ENCODE data around the gene NGLY1.

The NGLY1 gene

DNA sequence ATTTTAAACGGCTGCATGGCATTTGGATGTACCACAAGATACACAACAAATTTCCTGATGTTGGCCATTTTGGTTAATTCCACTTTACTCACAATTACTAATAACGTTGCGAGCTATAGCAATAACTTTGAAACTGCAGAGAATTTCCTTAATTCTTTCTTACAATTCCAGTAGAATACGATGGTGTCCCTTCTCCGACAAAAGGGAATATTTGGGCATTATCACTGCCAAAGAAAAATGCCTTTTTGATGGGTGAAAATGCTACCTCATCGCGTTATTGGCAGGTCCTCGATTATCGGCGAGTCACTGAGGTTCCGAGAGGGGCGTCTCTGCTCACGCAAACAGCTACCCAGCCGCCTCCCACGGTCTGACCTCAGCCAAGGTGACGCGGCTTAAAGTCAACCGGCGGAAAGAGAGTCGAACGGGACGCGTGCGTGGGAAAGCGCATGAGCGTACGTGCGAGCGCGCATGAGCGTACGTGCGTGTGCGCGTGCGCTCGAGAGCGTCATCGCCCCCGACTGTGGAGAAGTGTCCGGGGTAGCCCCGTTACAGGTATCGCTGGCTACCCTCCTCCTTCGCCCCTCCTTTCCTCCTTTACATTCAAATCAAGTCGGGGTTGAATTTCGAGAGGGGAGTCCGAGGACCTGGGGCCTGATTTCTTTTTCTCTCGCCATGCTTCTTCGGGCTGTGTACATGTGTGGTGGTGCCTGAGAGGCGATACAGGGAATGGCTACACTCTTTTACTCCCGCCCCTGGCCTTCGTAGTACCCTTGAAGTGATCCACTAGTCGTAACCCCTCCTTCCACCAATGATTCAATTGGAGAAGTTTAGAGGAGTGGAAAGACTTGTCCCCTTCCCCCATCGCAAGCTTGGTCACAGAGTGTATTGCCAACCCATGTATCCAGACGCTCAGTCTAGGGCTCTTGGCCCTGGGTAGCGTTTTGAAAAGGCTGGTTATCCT is 6.6 kb upstream of the NGLY1 start, which contains the start of gene OXSM:
Gene OXSM, plus strand, starts transcription at position 495 of the 961 bp plus-strand sequence. CDS start 931 bp downstream, outside the sequence.
- Histone ChIP-seq H3K27ac (ENCODE audit: low read depth, low read length, poor library complexity, severe bottlenecking) (peak within 1 kb of the TSS; percentile 84), H2AFZ (ENCODE audit: low read length) (no peak within 1 kb of the TSS), H4K20me1 (ENCODE audit: insufficient read depth, low read length) (no peaks in the 10 kb centered on the region), H3K9me2 (ENCODE audit: low read depth, low read length) (no peaks in the 10 kb centered on the region), H3K9me3 (ENCODE audit: low read length) (no peaks in the 10 kb centered on the region), H3K4me2 (ENCODE audit: low read length) (peak within 1 kb of the TSS; percentile 84), H3K27me3 (ENCODE audit: insufficient read depth, low read length) (no peaks in the 10 kb centered on the region), H3K9ac (ENCODE audit: low read length) (peak within 1 kb of the TSS; percentile 91), H3K36me3 (ENCODE audit: insufficient read depth, low read length) (peaks cover 8% of the 10 kb centered on the region; the same call in 1 of the 2 replicates), H3K4me1 (ENCODE audit: insufficient read depth, low read length, severe bottlenecking) (peaks cover 52% of the 10 kb centered on the region), H3K4me3 (ENCODE audit: low read depth, low read length, poor library complexity, severe bottlenecking) (peak within 1 kb of the TSS; percentile 85), H3K79me2 (ENCODE audit: insufficient read depth, low read length) (peaks cover 10% of the 10 kb centered on the region; the same call in 1 of the 2 replicates), H3F3A (ENCODE audit: insufficient read depth, low read length) (no peaks in the 10 kb centered on the region)
- TF ChIP-seq, protein P1, sequence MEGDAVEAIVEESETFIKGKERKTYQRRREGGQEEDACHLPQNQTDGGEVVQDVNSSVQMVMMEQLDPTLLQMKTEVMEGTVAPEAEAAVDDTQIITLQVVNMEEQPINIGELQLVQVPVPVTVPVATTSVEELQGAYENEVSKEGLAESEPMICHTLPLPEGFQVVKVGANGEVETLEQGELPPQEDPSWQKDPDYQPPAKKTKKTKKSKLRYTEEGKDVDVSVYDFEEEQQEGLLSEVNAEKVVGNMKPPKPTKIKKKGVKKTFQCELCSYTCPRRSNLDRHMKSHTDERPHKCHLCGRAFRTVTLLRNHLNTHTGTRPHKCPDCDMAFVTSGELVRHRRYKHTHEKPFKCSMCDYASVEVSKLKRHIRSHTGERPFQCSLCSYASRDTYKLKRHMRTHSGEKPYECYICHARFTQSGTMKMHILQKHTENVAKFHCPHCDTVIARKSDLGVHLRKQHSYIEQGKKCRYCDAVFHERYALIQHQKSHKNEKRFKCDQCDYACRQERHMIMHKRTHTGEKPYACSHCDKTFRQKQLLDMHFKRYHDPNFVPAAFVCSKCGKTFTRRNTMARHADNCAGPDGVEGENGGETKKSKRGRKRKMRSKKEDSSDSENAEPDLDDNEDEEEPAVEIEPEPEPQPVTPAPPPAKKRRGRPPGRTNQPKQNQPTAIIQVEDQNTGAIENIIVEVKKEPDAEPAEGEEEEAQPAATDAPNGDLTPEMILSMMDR (IDR thresholded peaks at IDR 0.05; ENCODE audit: low read length) = no peak
- TF ChIP-seq EZH2 (IDR thresholded peaks at IDR 0.05; ENCODE audit: borderline replicate concordance, low read length) = no peak

DNA sequence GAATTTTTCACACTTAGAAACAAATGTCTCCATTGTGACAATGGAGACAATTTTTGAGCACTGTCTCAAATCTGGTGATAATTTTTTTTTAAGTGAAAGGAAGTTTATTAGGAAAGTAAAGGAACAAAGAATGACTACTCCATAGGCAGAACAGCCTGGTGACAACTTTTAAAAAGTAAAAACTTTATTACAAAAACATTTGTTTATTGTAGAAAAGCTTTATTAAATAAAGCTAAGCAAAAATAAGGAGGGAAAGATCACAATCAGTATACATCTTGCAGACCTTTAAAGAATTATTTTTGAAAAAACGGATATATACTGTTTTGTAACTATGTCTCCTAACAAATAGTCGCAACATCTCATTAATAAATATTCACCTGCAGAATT is 6.0 kb upstream of the NGLY1 start:
- H2AFZ ChIP-seq (ENCODE audit: low read length) = no peak overlapping the region
- no peak for TF ChIP-seq EZH2 (IDR thresholded peaks at IDR 0.05; ENCODE audit: borderline replicate concordance, low read length)
- TF ChIP-seq, protein P1 (IDR thresholded peaks at IDR 0.05; ENCODE audit: low read length) = no peak
- H3K27ac ChIP-seq (ENCODE audit: low read depth, low read length, poor library complexity, severe bottlenecking) = peak overlapping the region; percentile 84
- H3K4me1 ChIP-seq (ENCODE audit: insufficient read depth, low read length, severe bottlenecking) = peaks cover 58% of the 10 kb centered on the region
- no peaks in the 10 kb centered on the region for H3K9me2 ChIP-seq (ENCODE audit: low read depth, low read length)
- H3K4me3 ChIP-seq (ENCODE audit: low read depth, low read length, poor library complexity, severe bottlenecking) = peak overlapping the region; percentile 85
- peaks cover 8% of the 10 kb centered on the region; the same call in 1 of the 2 replicates for H3K36me3 ChIP-seq (ENCODE audit: insufficient read depth, low read length)
- no peaks in the 10 kb centered on the region for H3F3A ChIP-seq (ENCODE audit: insufficient read depth, low read length)
- H3K4me2 ChIP-seq (ENCODE audit: low read length) = peak overlapping the region; percentile 84
- H3K9ac ChIP-seq (ENCODE audit: low read length) = peak overlapping the region; percentile 91
- no peaks in the 10 kb centered on the region for H4K20me1 ChIP-seq (ENCODE audit: insufficient read depth, low read length)
- no peaks in the 10 kb centered on the region for H3K9me3 ChIP-seq (ENCODE audit: low read length)
- no peaks in the 10 kb centered on the region for H3K27me3 ChIP-seq (ENCODE audit: insufficient read depth, low read length)
- peaks cover 10% of the 10 kb centered on the region; the same call in 1 of the 2 replicates for H3K79me2 ChIP-seq (ENCODE audit: insufficient read depth, low read length)

DNA sequence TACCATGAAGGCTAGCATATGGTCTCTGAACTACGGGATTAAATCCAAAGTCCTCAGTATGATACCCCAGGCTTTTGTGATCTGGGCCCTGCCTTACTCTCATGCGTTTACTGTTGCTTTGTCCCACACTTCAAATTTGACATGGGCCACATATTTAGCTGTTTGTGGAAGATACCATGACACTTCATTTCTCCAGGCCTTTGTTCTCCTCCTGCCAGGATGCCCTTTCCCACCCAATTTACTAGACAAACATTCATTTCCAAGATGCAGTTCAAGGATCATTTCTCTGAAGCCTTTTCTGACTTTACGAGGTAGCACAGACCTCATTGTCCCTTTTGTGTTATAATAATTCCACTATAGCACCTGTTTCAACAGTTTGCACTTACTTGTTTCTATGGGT is 4.4 kb upstream of the NGLY1 start:
- no peak overlapping the region; the same call in 1 of the 2 replicates for H3K9ac ChIP-seq (ENCODE audit: low read length)
- H3K4me2 ChIP-seq (ENCODE audit: low read length) = peak overlapping the region; percentile 84; the same call in 1 of the 2 replicates

More for the DNA sequence above, 4.4 kb upstream of the NGLY1 start:
- Histone ChIP-seq H3F3A (ENCODE audit: insufficient read depth, low read length) (no peaks in the 10 kb centered on the region), H3K27me3 (ENCODE audit: insufficient read depth, low read length) (no peaks in the 10 kb centered on the region), H2AFZ (ENCODE audit: low read length) (no peak overlapping the region), H4K20me1 (ENCODE audit: insufficient read depth, low read length) (no peaks in the 10 kb centered on the region), H3K4me1 (ENCODE audit: insufficient read depth, low read length, severe bottlenecking) (peaks cover 63% of the 10 kb centered on the region), H3K4me3 (ENCODE audit: low read depth, low read length, poor library complexity, severe bottlenecking) (peak overlapping the region; percentile 85), H3K9me2 (ENCODE audit: low read depth, low read length) (no peaks in the 10 kb centered on the region), H3K79me2 (ENCODE audit: insufficient read depth, low read length) (peaks cover 11% of the 10 kb centered on the region), H3K36me3 (ENCODE audit: insufficient read depth, low read length) (peaks cover 8% of the 10 kb centered on the region; the same call in 1 of the 2 replicates), H3K27ac (ENCODE audit: low read depth, low read length, poor library complexity, severe bottlenecking) (peak overlapping the region; percentile 15), H3K9me3 (ENCODE audit: low read length) (no peaks in the 10 kb centered on the region)
- TF ChIP-seq, protein P1 (IDR thresholded peaks at IDR 0.05; ENCODE audit: low read length) = no peak
- TF ChIP-seq EZH2 (IDR thresholded peaks at IDR 0.05; ENCODE audit: borderline replicate concordance, low read length) = no peak
